GM19452 (cell line): ENCODE data around the gene GRIA1.
"Not testable (repeated sequence)": the region's sequence is repeated elsewhere in the genome, so short reads cannot be mapped to it uniquely, and the experiment has no call there.

Experiments
- ATAC-seq: cut with Tn5 transposase; IDR thresholded peaks from one replicate; pipeline ENCODE4 v1.9.1; 2021; ENCODE audit not compliant: unreplicated experiment

The GRIA1 gene

DNA sequence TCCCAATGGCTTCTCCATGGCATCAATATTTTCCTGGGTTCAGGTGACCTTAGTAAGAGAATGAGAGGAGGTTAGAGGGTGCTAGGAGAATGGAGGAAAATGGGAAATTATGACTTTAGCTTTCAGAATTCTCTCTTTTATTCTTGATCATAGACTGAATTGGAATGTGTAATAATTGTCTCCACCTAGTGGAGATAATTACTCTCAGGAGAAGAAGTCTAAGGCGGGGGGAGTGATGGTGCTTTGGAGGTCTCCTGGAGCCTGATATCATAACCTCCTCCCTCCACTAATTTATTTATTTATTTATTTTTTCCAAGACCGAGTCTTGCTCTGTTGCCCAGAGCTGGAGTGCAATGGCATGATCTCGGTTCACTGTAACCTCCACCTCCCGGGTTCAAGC, 221.3 kb downstream of the GRIA1 start:
- ATAC-seq, result no peak

DNA sequence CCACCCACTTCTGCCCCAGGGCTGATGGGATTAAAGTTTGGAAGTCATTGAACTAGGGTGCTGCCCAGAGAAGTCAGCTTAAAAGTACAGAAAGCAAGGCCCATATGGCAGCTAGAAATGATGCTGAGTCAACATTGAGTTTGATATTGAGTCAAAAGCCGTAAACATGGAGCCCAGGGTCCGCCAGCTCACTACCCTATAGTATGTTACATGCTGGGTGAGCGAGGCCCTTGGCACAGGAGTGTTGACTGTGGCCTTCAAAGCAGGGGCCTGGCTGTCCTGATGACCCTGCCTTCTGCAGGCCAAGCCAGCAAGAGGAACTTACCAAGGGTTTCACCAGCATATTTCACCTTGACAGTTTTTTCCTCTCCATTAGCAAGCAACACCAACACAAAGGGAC, 222.5 kb downstream of the GRIA1 start:
- ATAC-seq, result no peak

DNA sequence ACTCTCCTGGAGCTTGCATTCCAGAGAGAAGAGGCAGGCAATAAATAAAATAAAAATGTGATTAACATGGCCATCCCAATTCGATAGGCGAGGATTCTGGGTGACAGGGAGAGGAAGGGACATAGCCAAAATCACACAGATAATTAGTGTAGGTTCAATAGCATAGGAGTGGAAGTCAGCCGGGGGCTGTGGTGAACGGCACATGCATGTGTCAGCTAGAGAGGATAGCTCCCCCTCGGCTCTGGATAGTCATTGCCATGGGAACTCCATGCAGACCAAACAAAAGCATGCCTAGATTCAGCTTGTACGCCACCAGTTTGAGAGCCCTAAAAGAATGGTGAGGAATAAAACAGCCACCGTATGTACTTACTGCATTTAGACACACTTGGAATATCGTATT, 223.5 kb downstream of the GRIA1 start:
- no peak for ATAC-seq

DNA sequence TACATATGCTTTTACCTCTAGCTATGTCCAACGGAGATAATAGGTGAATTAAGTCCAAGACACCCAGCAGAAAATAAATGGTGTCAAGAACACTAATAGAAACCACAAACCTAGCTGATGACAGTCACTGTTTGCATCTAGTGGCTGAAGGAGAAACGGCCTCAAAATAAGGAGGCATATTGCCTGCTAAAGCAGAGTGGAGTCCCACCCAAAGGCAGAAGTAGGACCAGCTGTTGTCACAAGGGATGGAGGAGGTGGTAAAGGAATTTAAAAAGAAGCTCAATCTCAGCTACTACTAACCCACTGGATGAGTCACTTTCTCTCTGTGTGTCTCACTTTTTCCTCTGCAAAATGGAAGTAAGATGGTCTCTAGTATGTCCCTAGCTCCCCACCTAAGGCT, 224.3 kb downstream of the GRIA1 start:
- ATAC-seq, result no peak

DNA sequence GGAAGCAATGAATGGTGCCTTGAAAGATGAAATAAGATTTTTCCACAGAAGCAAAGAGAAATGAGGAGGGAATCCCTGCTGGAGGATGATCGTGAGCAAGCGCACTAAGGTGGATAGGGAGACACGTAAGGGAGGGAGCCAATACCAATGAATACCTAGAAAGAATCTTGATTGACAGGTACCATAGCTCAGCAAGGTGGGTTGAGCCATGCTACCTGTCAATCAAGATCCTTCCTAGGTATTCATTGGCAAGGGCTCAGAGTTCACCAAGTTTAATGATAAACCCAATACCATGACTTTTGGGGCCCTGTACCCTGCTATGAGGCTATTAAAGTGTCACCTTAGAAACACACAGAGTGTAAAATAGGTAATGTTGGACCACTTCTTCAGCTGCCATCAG, 226.8 kb downstream of the GRIA1 start:
- no peak for ATAC-seq

DNA sequence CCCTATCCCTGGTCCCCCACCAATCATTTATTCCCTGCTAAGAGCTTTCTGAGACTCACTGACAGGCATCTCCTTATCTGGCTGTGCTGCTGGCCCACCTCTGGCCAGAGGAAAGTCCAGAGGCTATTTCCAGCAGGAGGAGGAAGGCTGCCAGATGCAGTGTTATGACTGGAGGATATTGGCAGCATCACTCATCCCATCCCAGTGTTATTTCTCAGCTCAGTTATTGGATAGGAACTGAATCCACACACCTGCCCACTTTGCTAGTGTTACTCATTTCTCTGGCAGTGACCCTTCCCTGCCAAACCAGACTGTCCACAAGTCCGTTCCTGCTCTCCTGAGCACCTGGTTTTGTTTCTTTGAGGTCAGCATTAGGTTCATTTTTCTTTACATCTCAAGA, 228.2 kb downstream of the GRIA1 start:
- ATAC-seq, result no peak

DNA sequence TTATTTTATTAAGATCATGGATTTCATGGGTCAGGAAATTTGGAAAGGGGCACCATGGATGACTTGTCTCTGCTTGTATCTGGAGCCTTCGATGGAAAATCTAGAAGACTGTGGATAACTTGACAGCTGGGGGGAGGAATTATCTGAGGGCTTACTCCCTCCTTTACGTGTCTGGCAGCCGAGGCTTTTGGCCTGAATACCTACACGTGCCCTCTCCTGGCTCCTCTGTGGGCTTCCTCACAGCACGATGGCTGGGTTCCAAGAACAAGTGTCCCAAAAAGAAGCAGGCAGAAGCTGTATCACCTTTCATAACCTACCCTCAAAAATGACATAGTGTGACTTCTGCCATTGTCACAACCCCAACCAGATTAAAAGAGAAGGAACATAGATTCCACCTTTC, 228.9 kb downstream of the GRIA1 start:
- no peak for ATAC-seq

DNA sequence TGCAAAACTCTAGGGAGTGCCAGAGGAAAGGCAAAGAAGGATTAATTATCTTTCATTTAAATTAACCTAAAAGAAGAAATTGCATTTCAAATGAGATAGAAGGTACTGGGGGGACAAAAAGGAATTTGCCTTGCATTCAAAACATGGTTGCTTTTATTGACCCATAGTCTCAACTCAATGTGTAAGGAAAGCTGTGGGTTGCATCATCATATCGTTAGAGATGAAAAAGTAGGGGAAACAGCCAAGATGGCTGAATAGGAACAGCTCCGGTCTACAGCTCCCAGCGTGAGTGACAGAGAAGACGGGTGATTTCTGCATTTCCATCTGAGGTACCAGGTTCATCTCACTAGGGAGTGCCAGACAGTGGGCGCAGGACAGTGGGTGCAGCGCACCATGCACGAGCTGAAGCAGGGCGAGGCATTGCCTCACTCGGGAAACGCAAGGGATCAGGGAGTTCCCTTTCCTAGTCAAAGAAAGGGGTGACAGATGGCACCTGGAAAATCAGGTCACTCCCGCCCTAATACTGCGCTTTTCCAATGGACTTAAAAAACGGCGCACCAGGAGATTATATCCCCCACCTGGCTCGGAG, 232.6 kb downstream of the GRIA1 start:
- ATAC-seq, result not testable (repeated sequence)

DNA sequence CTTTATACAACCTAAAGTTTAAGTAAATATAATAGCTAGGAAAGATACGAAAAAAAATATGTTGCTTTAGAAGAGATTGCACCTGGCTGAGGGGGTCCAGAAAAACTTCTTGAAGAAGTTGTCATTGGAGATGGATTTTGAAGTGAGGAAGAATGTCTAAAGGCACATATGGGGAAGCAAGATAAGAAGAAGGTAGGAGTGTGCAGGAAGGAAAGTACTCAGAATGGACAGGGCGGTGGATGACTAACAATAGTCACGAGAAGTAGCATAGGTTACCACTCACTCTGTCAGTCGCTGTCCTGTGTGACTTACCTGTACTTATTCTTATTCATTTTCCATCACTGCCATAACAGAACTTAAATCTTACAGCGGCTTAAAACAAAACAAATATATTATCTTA, 251.6 kb downstream of the GRIA1 start:
- no peak for ATAC-seq

DNA sequence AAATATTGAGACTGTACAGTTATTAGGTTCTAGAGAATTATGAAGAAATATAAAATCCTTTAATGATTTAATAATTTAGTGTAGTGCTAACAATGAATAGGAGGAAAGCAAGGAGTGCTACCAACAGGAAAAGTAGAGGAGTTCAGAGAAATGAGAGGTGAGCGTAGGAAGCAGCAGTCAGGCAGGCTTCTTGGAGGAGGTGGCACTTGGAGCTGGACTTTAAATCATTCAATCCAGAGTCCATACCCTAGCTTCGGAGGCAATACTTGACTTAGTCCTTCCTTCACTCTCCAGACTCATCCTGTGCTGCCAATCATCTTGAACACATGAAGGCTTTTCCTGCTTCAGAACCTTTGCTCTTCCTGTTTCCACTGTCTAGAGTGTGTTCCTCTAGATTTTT, 254.3 kb downstream of the GRIA1 start:
- no peak for ATAC-seq

DNA sequence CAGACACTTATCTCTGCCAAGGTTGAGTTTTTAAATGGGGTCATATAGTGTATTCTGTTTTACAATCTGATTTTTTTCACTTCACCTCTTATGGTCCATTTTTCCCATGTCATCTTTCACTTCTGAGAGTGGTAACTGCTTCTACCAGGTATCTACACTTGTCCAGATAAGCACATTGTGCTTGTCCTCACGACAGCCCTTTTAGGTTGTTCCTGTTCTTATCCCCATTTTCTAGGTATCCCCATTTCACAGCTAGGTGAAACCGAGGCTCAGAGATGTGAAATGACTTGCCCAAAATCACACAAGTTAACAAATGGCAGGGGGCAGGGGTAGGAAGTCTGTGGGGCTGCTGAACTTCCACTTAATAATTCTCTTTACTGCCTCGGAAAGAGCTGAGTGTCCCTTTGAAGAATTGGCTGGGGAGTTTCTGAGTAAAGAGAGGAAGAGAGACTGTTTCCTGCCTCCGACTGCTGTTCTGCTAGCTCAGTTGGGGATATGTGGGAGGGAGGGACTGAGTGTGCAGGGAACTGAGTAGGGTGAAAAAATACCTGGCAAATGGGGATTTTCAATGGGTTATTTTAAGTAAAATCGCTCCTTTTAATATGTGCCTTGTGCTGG, 255.4 kb downstream of the GRIA1 start:
- no peak for ATAC-seq

DNA sequence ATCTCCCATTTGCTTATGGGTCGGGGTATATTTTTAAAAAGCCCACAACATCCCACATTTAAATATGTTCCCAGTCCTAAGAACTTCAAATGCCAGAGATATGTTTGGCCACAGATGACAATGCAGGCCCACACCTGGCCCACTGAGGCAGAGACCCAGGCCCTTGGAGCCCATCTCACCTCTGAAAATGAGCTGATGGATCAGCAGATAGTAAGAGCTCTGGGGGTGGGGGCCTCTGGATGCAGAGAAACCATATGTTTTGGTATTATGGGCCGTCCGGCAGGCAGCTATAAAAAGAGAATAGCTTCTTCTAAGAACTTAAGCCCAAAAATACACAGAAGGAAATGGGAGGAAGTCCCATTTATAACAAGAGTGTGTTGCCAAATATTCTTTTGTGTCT, 256.0 kb downstream of the GRIA1 start:
- no peak for ATAC-seq

DNA sequence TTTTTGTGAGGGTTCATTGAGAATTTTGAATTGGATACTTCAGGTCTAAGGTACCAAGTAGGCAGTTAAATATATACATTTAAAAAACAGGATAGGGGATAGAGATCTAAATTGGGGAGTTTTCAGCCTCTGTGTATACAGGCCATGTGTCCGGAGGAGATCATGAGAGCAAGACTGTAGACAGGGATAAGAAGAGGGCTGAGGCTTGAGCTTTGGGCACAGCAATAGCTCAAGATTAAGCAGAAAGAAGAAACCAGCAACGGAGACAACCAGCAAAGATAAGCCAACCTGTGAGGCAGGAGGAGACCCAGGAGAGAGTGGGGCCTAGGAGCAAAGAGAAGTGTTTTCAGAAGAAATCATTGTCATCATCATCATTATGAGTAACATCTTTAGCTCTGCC, 258.4 kb downstream of the GRIA1 start:
- no peak for ATAC-seq

DNA sequence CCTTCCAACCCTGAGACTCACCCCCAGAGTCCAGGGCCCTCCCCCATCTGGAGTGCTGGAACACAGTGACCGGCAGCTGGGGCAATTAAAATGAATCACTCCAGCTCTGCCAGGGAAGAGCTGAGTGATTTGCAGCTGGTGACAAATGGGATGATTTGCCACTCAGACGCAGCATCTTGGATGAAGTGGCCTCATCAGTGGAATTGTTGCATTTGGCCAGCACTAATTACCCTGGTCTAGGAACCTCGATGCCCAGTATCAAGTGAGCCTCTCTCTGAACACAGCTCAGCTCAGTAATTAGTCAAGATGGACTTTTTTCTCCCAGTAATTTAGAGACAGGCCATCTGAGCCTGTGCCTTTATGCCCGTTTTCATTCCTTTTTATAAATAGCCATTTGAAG, 259.5 kb downstream of the GRIA1 start:
- ATAC-seq, result no peak

DNA sequence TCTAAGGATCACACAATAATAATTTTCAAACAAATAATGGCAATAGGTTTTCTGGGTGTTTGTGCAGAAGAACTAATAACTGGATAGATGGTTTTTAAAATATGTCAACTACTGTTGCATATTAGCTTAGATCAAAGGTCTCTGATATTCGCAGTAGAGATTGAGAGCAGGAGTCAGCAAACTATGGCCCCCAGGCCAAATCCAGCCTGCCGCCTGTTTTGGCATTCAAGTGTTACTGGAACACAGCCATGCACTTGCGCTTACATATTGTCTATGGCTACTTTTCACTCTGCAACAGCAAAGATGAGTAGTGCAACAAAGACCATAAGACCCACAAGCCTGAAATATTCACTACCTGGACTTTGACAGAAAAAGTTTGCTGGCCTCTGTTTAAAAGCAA, 260.8 kb downstream of the GRIA1 start:
- no peak for ATAC-seq

DNA sequence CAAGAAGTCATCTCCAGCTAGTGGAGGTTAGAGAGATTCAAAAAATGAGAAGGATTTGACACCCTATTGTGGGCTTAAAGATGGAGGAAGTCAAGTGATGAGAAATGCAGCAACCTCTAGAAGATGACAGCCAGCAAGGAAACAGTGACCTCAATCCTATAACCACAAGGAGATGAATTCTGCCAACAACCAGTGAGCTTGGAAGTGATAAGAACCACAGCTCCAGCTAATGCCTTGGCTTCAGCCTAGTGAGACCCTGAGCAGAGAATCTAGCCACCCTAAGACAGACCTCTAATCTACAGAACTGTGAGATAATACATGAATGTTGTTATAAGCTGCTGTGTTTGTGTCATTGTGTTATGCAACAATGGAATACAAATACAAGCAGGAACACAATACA, 262.4 kb downstream of the GRIA1 start:
- ATAC-seq, result no peak

DNA sequence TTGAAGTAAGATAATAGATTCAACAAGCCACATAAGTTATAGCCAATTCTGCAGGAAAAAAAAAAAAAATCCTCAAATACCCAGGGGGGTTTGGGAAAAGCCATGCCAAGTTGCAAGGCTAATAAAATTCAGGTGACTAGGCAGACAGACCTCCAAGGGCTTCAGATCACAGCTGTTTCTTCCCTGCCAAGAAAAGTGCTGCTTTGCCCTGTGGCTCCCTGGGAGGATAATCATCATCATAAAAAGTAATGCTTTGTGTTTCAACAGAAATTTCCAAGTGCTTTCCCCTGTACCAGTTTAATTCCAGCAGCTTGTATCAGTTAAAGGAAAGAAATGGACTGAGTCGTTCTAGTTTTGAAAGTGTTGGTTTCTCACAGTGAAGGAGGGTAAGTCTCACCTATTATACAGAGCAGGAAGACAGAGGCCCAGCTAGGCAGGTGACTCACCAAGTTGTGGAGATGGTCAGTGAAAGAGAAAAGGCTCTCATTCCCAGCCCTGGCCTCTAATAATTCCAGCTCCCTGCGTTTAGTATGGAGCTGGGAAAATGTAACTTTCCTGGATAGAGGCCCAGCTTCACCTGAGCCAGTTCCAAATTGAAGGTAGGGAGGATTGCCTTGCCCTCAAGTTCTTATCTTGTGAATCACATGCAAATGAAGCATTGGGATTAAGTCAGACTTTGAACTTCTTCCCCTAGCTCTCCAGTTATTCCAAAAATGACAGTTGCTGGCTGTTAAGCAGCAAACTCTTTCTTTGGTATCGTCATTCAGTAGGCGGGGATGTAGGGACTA, 263.4 kb downstream of the GRIA1 start:
- no peak for ATAC-seq

DNA sequence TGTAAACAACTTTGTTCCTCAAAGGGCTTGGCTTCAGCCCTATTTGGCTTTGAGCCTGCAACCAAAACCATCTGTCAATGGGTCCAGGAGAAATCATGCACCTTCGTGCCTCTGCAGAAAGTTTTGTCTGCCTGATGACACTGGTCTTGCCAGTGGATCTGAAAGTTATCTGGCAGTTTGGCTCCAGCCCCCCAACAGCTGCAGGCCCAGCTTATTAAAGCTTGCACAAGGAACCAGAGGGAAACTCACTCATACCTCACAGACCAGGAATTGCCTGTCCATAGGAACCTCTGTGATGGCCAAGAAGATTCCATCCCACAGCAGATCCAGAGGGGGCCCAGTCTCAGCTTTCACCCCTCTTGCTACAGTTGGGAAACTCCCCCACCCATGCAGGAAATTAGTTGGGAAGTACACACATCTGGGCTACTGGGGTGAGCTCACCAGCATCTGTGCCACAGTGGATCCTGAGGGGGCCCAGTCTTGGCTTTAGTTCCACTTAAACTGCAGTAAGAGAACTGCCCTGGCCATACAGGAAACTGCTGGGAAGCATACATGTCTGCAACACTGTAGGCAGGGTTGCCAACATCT, 265.5 kb downstream of the GRIA1 start:
- no peak for ATAC-seq

DNA sequence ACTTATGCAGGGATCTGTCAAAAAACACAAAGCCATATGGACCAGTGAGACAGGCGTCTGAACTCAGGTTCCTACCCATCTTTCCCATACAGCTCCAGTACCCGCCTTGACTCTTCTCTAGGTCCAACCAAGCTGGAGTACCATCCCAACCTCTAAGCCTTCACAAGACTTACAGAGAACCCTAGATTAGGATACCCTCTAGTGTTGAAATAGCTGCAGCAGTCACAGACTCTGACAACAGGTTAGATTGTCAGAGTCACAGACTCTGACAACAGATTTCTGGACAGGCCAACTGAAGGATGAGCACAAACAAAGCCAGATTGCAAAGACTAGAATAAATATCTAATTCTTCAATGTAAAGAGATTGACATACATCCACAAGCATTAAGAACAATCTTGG, 266.1 kb downstream of the GRIA1 start:
- no peak for ATAC-seq

DNA sequence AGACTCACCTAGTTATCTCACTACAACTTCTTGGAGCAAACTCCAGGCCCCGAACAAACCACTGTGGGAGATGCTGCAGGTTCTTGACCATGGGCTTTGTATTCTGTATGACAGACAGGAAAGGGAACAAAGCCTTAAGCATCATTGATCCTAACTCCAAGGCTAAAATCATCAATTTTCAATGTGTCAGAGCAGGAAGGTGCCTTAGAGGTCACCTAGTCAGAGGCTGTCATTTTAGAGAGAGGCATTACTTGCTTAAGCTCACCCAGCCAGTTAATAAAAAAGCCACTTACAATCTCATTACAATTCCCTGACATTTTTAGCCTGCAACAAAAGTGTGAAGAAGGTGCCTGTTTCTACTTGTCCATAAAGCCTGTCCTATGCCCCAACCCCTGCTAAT, 275.5 kb downstream of the GRIA1 start:
- no peak for ATAC-seq

DNA sequence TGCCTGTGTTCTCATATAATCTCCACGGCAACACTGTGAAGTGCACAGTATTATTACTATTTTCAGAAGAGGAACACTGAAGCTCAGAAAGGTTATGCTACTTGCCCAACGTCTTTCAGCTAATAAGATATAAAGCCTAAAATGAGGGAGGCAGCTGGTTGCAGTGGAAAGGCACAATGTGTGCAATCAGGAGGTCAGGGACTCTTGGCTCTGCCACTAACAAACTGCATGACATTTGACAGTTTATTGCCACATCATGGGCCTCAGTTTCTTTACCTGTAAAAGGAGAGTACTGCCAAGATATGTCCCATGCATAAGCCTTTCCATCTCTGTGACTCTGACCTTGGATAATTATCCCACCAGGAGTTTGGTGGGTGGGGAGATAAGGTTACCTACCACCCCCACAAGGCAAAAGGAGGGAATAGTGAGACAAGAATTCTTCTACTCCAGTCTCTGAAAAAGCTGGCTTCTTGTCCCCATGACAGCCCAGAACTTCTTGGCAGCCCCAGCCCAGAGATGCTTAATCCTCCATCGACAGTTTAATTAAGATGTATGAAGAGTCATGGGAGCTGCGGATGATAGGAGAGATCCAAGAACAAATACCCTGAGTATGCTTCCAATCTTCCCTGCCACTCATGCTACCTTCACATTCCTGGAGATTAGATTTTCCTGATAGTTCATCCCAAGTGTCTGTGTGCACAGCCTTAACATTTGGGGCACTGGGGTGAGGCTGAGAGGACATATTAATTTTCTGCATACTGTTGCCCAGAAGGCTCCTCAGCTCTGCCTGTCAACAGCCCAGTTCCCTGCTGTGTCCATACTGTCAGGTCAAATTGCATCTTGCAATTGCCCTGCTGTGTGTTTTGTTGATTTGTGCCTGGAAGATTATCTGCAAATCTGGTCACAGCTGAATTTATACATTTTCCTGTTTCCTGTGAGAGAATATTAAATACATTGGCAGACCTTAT, 277.0 kb downstream of the GRIA1 start:
- no peak for ATAC-seq
